GM23338 (cell line): ENCODE results near the gene MANBA. TPM values are rescaled to one million over a fixed set of nuclear protein-coding genes. Genes with fewer than 3 reads are reported as not detected.
A peak's percentile ranks its signal among the peaks of the same experiment; 100 is the strongest.

Experiments
- ATAC-seq: fragments of 200-7000 bp; cut with Tn5 transposase; 3 replicates; pipeline ENCODE4 v1.9.1; 2020
- DNase-seq: peaks from one replicate; pipeline ENCODE4 v3.0.0-alpha.2; 2015; ENCODE audit warnings: low spot score
- H2AFZ ChIP-seq: fragments of 200-600 bp; sonication (generic); 2 replicates; pipeline ENCODE4 v1.8.0; 2016; ENCODE audit warnings: antibody characterized with exemption, mild to moderate bottlenecking, moderate library complexity
- H3F3A ChIP-seq: fragments of 200-600 bp; sonication (generic); replicated peaks from 2 replicates; pipeline ENCODE4 v1.8.0; 2017; ENCODE audit warnings: antibody characterized with exemption, mixed run types, low read depth
- H3K27ac ChIP-seq: fragments of 200-600 bp; sonication (generic); 2 replicates; pipeline ENCODE4 v1.6.1; 2016; ENCODE audit warnings: low read depth
- H3K27me3 ChIP-seq: fragments of 200-600 bp; sonication (generic); 2 replicates; pipeline ENCODE4 v1.8.0; 2016; ENCODE audit warnings: mild to moderate bottlenecking, mixed run types, moderate library complexity; ENCODE audit not compliant: insufficient read depth
- H3K36me3 ChIP-seq: fragments of 200-600 bp; sonication (generic); 2 replicates; pipeline ENCODE4 v1.8.0; 2016; ENCODE audit warnings: mild to moderate bottlenecking; ENCODE audit not compliant: insufficient read depth
- H3K4me1 ChIP-seq: fragments of 200-600 bp; sonication (generic); 2 replicates; pipeline ENCODE4 v1.8.0; 2016; ENCODE audit warnings: mild to moderate bottlenecking, moderate library complexity; ENCODE audit not compliant: insufficient read depth
- H3K4me2 ChIP-seq: fragments of 200-600 bp; sonication (generic); 2 replicates; pipeline ENCODE4 v1.7.1; 2017; ENCODE audit warnings: mixed run types
- H3K4me3 ChIP-seq: fragments of 200-600 bp; sonication (generic); 2 replicates; pipeline ENCODE4 v1.6.1; 2016; ENCODE audit warnings: mixed run types
- H3K79me2 ChIP-seq: fragments of 200-600 bp; sonication (generic); replicated peaks from 2 replicates; pipeline ENCODE4 v1.8.0; 2017; ENCODE audit warnings: mild to moderate bottlenecking; ENCODE audit not compliant: insufficient read depth
- H3K9me2 ChIP-seq: fragments of 200-600 bp; sonication (generic); 2 replicates; pipeline ENCODE4 v1.8.0; 2017; ENCODE audit not compliant: insufficient read depth
- H4K20me1 ChIP-seq: fragments of 200-600 bp; sonication (generic); replicated peaks from 2 replicates; pipeline ENCODE4 v1.8.0; 2017; ENCODE audit warnings: mild to moderate bottlenecking; ENCODE audit not compliant: insufficient read depth
- H3K27ac Mint-ChIP-seq: 2 replicates; pipeline ENCODE4 v1.8.0; 2020; ENCODE audit warnings: inconsistent platforms, mild to moderate bottlenecking, moderate library complexity, mixed read lengths
- H3K27me3 Mint-ChIP-seq: 3 replicates; pipeline ENCODE4 v1.8.0; 2022; ENCODE audit warnings: low read depth, mild to moderate bottlenecking, moderate library complexity, mixed read lengths, inconsistent platforms; ENCODE audit not compliant: insufficient read depth, poor library complexity
- H3K36me3 Mint-ChIP-seq: 3 replicates; pipeline ENCODE4 v1.8.0; 2021; ENCODE audit warnings: low read depth, mild to moderate bottlenecking, inconsistent platforms, moderate library complexity, mixed read lengths
- H3K4me1 Mint-ChIP-seq: 3 replicates; pipeline ENCODE4 v1.8.0; 2020; ENCODE audit warnings: mild to moderate bottlenecking, inconsistent platforms, mixed read lengths
- H3K4me3 Mint-ChIP-seq: 3 replicates; pipeline ENCODE4 v1.8.0; 2021; ENCODE audit warnings: moderate library complexity, mild to moderate bottlenecking, inconsistent platforms, mixed read lengths
- H3K9me3 Mint-ChIP-seq: 3 replicates; pipeline ENCODE4 v1.8.0; 2020; ENCODE audit warnings: moderate library complexity, mild to moderate bottlenecking, inconsistent platforms, mixed read lengths
- CTCF ChIP-seq, 2 experiments: fragments of 200-600 bp in 1 of 2; sonication (generic) in 1 of 2; conservative IDR thresholded peaks; 2 replicates each; pipeline versions ENCODE4 v1.5.1 to v1.6.1; 2016 to 2017; ENCODE audit warnings: antibody characterized with exemption in 2 of 2, low read depth in 2 of 2, mild to moderate bottlenecking in 2 of 2, moderate library complexity in 1 of 2
- ETS1 ChIP-seq: IDR thresholded peaks from 2 replicates; pipeline ENCODE4 v1.6.1; 2016; ENCODE audit warnings: antibody characterized with exemption
- EZH2phosphoT487 ChIP-seq: fragments of 200-600 bp; sonication (generic); IDR thresholded peaks from one replicate; pipeline ENCODE4 v1.8.1; 2018; ENCODE audit warnings: antibody characterized with exemption; ENCODE audit not compliant: unreplicated experiment
- NANOG ChIP-seq: IDR thresholded peaks from 2 replicates; pipeline ENCODE4 v1.6.1; 2016; ENCODE audit warnings: antibody characterized with exemption, borderline replicate concordance
- POLR2AphosphoS5 ChIP-seq: IDR thresholded peaks from 2 replicates; pipeline ENCODE4 v1.6.1; 2016; ENCODE audit warnings: antibody characterized with exemption, low read depth
- STAT1 ChIP-seq: IDR thresholded peaks from one replicate; pipeline ENCODE4 v1.6.1; 2016; ENCODE audit warnings: antibody characterized with exemption; ENCODE audit not compliant: unreplicated experiment
- ZNF331 ChIP-seq: fragments of 250-450 bp; sonication (Bioruptor Pico); IDR thresholded peaks from 2 replicates; pipeline ENCODE4 v1.5.0; 2020; ENCODE audit warnings: low read depth, mild to moderate bottlenecking, moderate library complexity
- ZNF462 ChIP-seq: fragments of 250-450 bp; sonication (Bioruptor Pico); IDR thresholded peaks from 2 replicates; pipeline ENCODE4 v1.5.0; 2020; ENCODE audit warnings: mild to moderate bottlenecking, moderate library complexity
- polyA plus RNA-seq: library from polyadenylated mRNA; unstranded; fragments of >200 nt; fragmentation: Nextera tagmentation; extraction: Ambion mirVana; gene quantifications from 2 replicates; pipeline ENCODE4 v1.2.1, GENCODE V29; 2016
- total RNA-seq: library from RNA; depleted of rRNA; stranded (reverse); fragments of >200 nt; shearing (Covaris generic); gene quantifications from 2 replicates; pipeline ENCODE4 v1.2.3, GENCODE V29; 2014

MANBA gene
- total and polyA plus RNA-seq, 2 experiments from 2014 or later = 13.2 to 54.3 TPM

GRCh38 chr4:102781570-102781969 is 20.8 kb upstream of the MANBA start:
- H3K27ac Mint-ChIP-seq = no peak overlapping the region
- TF ChIP-seq NANOG = no peak
- no peak for TF ChIP-seq EZH2phosphoT487
- no peak for TF ChIP-seq ZNF331
- no peak for TF ChIP-seq STAT1
- Histone ChIP-seq H3F3A (no peaks in the 10 kb centered on the region), H3K27me3 (no peaks in the 10 kb centered on the region), H2AFZ (no peak overlapping the region), H3K9me2 (no peaks in the 10 kb centered on the region), H3K4me3 (no peak overlapping the region), H3K4me2 (no peak overlapping the region), H4K20me1 (no peaks in the 10 kb centered on the region), H3K36me3 (no peaks in the 10 kb centered on the region), H3K4me1 (no peaks in the 10 kb centered on the region), H3K79me2 (no peaks in the 10 kb centered on the region), H3K27ac (no peak overlapping the region)
- H3K9me3 Mint-ChIP-seq = no peaks in the 10 kb centered on the region
- ATAC-seq (no peak), DNase-seq (no peak)
- no peaks in the 10 kb centered on the region; the same call in 2 of the 3 replicates for H3K4me1 Mint-ChIP-seq
- no peak overlapping the region for H3K4me3 Mint-ChIP-seq
- no peaks in the 10 kb centered on the region for H3K36me3 Mint-ChIP-seq
- peaks cover 3% of the 10 kb centered on the region for H3K27me3 Mint-ChIP-seq

- Mint-ChIP-seq H3K27me3 (peaks cover 3% of the 10 kb centered on the region), H3K4me1 (no peaks in the 10 kb centered on the region), H3K27ac (no peak overlapping the region), H3K9me3 (no peaks in the 10 kb centered on the region), H3K36me3 (no peaks in the 10 kb centered on the region), H3K4me3 (no peak overlapping the region)
- Histone ChIP-seq H3K4me3 (no peak overlapping the region), H4K20me1 (no peaks in the 10 kb centered on the region), H3F3A (no peaks in the 10 kb centered on the region), H3K4me2 (no peak overlapping the region), H3K27ac (no peak overlapping the region), H3K4me1 (no peaks in the 10 kb centered on the region), H3K79me2 (no peaks in the 10 kb centered on the region), H3K9me2 (no peaks in the 10 kb centered on the region), H3K27me3 (no peaks in the 10 kb centered on the region), H2AFZ (no peak overlapping the region), H3K36me3 (no peaks in the 10 kb centered on the region)
- TF ChIP-seq CTCF (conservative IDR thresholded peaks at IDR 0.05; ENCODE audit: low read depth in 2 of 2) = no peak
- no peak for ATAC-seq
- no peak for DNase-seq
These were observed 19.8 kb upstream of the MANBA start for GRCh38 chr4:102780476-102781144.

GRCh38 chr4:102779204-102779603 is 18.4 kb upstream of the MANBA start:
- Histone ChIP-seq H3F3A (no peaks in the 10 kb centered on the region), H3K4me3 (no peak overlapping the region), H2AFZ (peak overlapping the region; percentile 72; the same call in 1 of the 2 replicates), H3K79me2 (no peaks in the 10 kb centered on the region), H3K27ac (no peak overlapping the region), H3K36me3 (no peaks in the 10 kb centered on the region), H4K20me1 (no peaks in the 10 kb centered on the region), H3K27me3 (no peaks in the 10 kb centered on the region), H3K4me2 (no peak overlapping the region), H3K9me2 (no peaks in the 10 kb centered on the region), H3K4me1 (no peaks in the 10 kb centered on the region)
- no peaks in the 10 kb centered on the region for H3K4me1 Mint-ChIP-seq
- ATAC-seq = no peak
- H3K27me3 Mint-ChIP-seq = no peaks in the 10 kb centered on the region
- H3K9me3 Mint-ChIP-seq = no peaks in the 10 kb centered on the region
- H3K4me3 Mint-ChIP-seq = no peak overlapping the region
- no peaks in the 10 kb centered on the region for H3K36me3 Mint-ChIP-seq
- no peak for DNase-seq
- no peak overlapping the region for H3K27ac Mint-ChIP-seq
- TF ChIP-seq ETS1 = no peak
- no peak for TF ChIP-seq NANOG
- no peak for TF ChIP-seq ZNF462 (CRISPR knock-in tag)
- no peak for TF ChIP-seq POLR2AphosphoS5
- TF ChIP-seq EZH2phosphoT487 = no peak
